HG02870 (cell line): ENCODE data around the gene F10.

Experiments used
- ATAC-seq: cut with Tn5 transposase; IDR thresholded peaks from one replicate; pipeline ENCODE4 v1.9.1; 2021; ENCODE audit warnings: mild to moderate bottlenecking, moderate library complexity; ENCODE audit not compliant: unreplicated experiment

Gene F10

GRCh38 chr13:113187263-113187669, 64.7 kb downstream of the F10 start:
- ATAC-seq: no peak

GRCh38 chr13:113187883-113188665, 65.5 kb downstream of the F10 start:
- no peak for ATAC-seq

- no peak for ATAC-seq
Measured at GRCh38 chr13:113190181-113190580, 67.6 kb downstream of the F10 start.

GRCh38 chr13:113192279-113192678, 69.7 kb downstream of the F10 start:
- ATAC-seq: no peak

GRCh38 chr13:113192902-113193301, 70.3 kb downstream of the F10 start:
- no peak for ATAC-seq

- ATAC-seq: no peak
Measured at GRCh38 chr13:113195360-113195759, 72.8 kb downstream of the F10 start.

- no peak for ATAC-seq
Measured at GRCh38 chr13:113196970-113197737, 74.6 kb downstream of the F10 start.
